ENCODE data around the gene RNF144A. TPM values are rescaled to one million over a fixed set of nuclear protein-coding genes. Genes with fewer than 3 reads are reported as not detected.

RNF144A gene
- total RNA-seq, 1 experiment from 2014 or later: 13.6 TPM

- TF ChIP-seq ZNF281 (CRISPR knock-in tag; IDR thresholded peaks at IDR 0.05) (no peak), HMGA2 (CRISPR knock-in tag; IDR thresholded peaks at IDR 0.05) (no peak)
Observed at GRCh38 chr2:7068457-7068856, 151.2 kb downstream of the RNF144A start (continued).

- Mint-ChIP-seq H3K36me3 (no peaks in the 10 kb centered on the region; the same call in 1 of the 2 replicates), H3K27ac (no peak overlapping the region), H3K4me1 (no peaks in the 10 kb centered on the region), H3K9me3 (peaks cover 15% of the 10 kb centered on the region), H3K4me3 (no peak overlapping the region), H3K27me3 (ENCODE audit: low read depth) (no peaks in the 10 kb centered on the region; the same call in 1 of the 2 replicates)
- CTCF ChIA-PET: interaction anchor here (1.1 to 1.4 kb wide), 2 partner anchors 26 to 56 kb away, joined by 3 read pairs; no protein-coding TSS in a partner anchor
- DNase-seq (ENCODE audit: low spot score): no peak
- TF ChIP-seq EMX1 (CRISPR knock-in tag; IDR thresholded peaks at IDR 0.05): no peak
- no peak for TF ChIP-seq GABPB1 (CRISPR knock-in tag; IDR thresholded peaks at IDR 0.05)
- TF ChIP-seq AR (CRISPR knock-in tag; IDR thresholded peaks at IDR 0.05): no peak
- no peak for TF ChIP-seq SP1 (CRISPR knock-in tag; conservative IDR thresholded peaks at IDR 0.05)
- TF ChIP-seq ZNF423 (CRISPR knock-in tag; IDR thresholded peaks at IDR 0.05): no peak
- TF ChIP-seq MYBL2 (CRISPR knock-in tag; IDR thresholded peaks at IDR 0.05): no peak
- TF ChIP-seq GTF2I (CRISPR knock-in tag; conservative IDR thresholded peaks at IDR 0.05): no peak
- no peak for TF ChIP-seq JUN (CRISPR knock-in tag; IDR thresholded peaks at IDR 0.05)
- no peak for TF ChIP-seq ZNF416 (CRISPR knock-in tag; IDR thresholded peaks at IDR 0.05)
- TF ChIP-seq HMGXB4 (CRISPR knock-in tag; IDR thresholded peaks at IDR 0.05): no peak
- no peak for TF ChIP-seq OVOL2 (CRISPR knock-in tag; IDR thresholded peaks at IDR 0.05; ENCODE audit: borderline replicate concordance)
- no peak for TF ChIP-seq ZNF281 (CRISPR knock-in tag; IDR thresholded peaks at IDR 0.05)
- ATAC-seq: no peak
- POLR2A ChIA-PET: no interaction called here
Observed at GRCh38 chr2:7070483-7070882, 153.3 kb downstream of the RNF144A start.

GRCh38 chr2:7071154-7071553, 153.9 kb downstream of the RNF144A start:
- DNase-seq (ENCODE audit: low spot score): no peak
- TF ChIP-seq CDX4 (CRISPR knock-in tag; IDR thresholded peaks at IDR 0.05; ENCODE audit: borderline replicate concordance) (no peak), SP1 (CRISPR knock-in tag; conservative IDR thresholded peaks at IDR 0.05) (no peak), NFYB (CRISPR knock-in tag; conservative IDR thresholded peaks at IDR 0.05; ENCODE audit: low read depth) (no peak), ZNF423 (CRISPR knock-in tag; IDR thresholded peaks at IDR 0.05) (no peak), CREM (CRISPR knock-in tag; IDR thresholded peaks at IDR 0.05) (no peak)
- Mint-ChIP-seq H3K9me3 (peaks cover 18% of the 10 kb centered on the region), H3K27ac (no peak overlapping the region), H3K27me3 (ENCODE audit: low read depth) (no peaks in the 10 kb centered on the region; the same call in 1 of the 2 replicates), H3K4me1 (no peaks in the 10 kb centered on the region), H3K4me3 (no peak overlapping the region), H3K36me3 (no peaks in the 10 kb centered on the region; the same call in 1 of the 2 replicates)
- ChIA-PET POLR2A (no interaction called here), CTCF (no interaction called here)
- ATAC-seq: no peak
